PC-9 (cell line): Measurements from ENCODE around the gene PAIP2. TPM values are rescaled to one million over a fixed set of nuclear protein-coding genes. Genes with fewer than 3 reads are reported as not detected.
"Not testable (repeated sequence)": the region's sequence is repeated elsewhere in the genome, so short reads cannot be mapped to it uniquely, and the experiment has no call there.

Source experiments
- BruUV-seq: library from RNA; stranded (reverse); fragments of 400-500 nt; replicated peaks from 2 replicates; lab custom pipeline; 2021; lab: Mats Ljungman, UMichigan
- CTCF ChIA-PET: fragments of 300-600 bp; sonication (Branson Sonifier 250); formaldehyde crosslinking; loops from one replicate; lab custom pipeline; 2022; ENCODE audit warnings: antibody characterized with exemption; lab: Charles Lee
- POLR2A ChIA-PET: fragments of 300-600 bp; sonication (Branson Sonifier 250); formaldehyde crosslinking; loops from one replicate; lab custom pipeline; 2022; ENCODE audit warnings: antibody characterized with exemption; ENCODE audit not compliant: unreplicated experiment; lab: Charles Lee
- DNase-seq, 2 experiments: peaks; one replicate each; pipeline versions ENCODE4 v3.0.0 to v3.0.0-alpha.2; 2015 to 2022; ENCODE audit warnings: mixed read lengths in 1 of 2
- H2AFZ ChIP-seq: fragments of 200-600 bp; sonication (generic); 2 replicates; pipeline ENCODE4 v1.8.1; 2017; ENCODE audit warnings: antibody characterized with exemption
- H3F3A ChIP-seq: fragments of 200-600 bp; sonication (generic); 2 replicates; pipeline ENCODE4 v1.8.1; 2017; ENCODE audit warnings: antibody characterized with exemption, mild to moderate bottlenecking, low read depth; ENCODE audit not compliant: insufficient read depth
- H3K27ac ChIP-seq: fragments of 200-600 bp; sonication (generic); 2 replicates; pipeline ENCODE4 v1.6.1; 2016; ENCODE audit warnings: mixed run types
- H3K27me3 ChIP-seq: fragments of 200-600 bp; sonication (generic); 2 replicates; pipeline ENCODE4 v1.6.1; 2016; ENCODE audit warnings: low read depth, mixed run types; ENCODE audit not compliant: insufficient read depth
- H3K36me3 ChIP-seq: fragments of 200-600 bp; sonication (generic); 2 replicates; pipeline ENCODE4 v1.6.1; 2016; ENCODE audit warnings: low read depth, mixed run types
- H3K4me1 ChIP-seq: fragments of 200-600 bp; sonication (generic); replicated peaks from 2 replicates; pipeline ENCODE4 v1.6.1; 2016; ENCODE audit warnings: mixed run types; ENCODE audit not compliant: insufficient read depth
- H3K4me2 ChIP-seq: fragments of 200-600 bp; sonication (generic); 2 replicates; pipeline ENCODE4 v1.6.1; 2017; ENCODE audit warnings: mixed run types
- H3K4me3 ChIP-seq: fragments of 200-600 bp; sonication (generic); 2 replicates; pipeline ENCODE4 v1.6.1; 2016; ENCODE audit warnings: mixed run types
- H3K79me2 ChIP-seq: fragments of 200-600 bp; sonication (generic); 2 replicates; pipeline ENCODE4 v1.6.1; 2017; ENCODE audit warnings: low read depth, mixed run types
- H3K9me2 ChIP-seq: fragments of 200-600 bp; sonication (generic); 2 replicates; pipeline ENCODE4 v1.8.1; 2017; ENCODE audit warnings: mild to moderate bottlenecking; ENCODE audit not compliant: insufficient read depth
- H3K9me3 ChIP-seq: fragments of 200-600 bp; sonication (generic); 2 replicates; pipeline ENCODE4 v1.8.1; 2016; ENCODE audit warnings: low read depth; ENCODE audit not compliant: insufficient read depth
- H4K20me1 ChIP-seq: fragments of 200-600 bp; sonication (generic); 2 replicates; pipeline ENCODE4 v1.8.1; 2017; ENCODE audit not compliant: insufficient read depth
- EZH2 ChIP-seq: fragments of 200-600 bp; sonication (generic); IDR thresholded peaks from 2 replicates; pipeline ENCODE4 v1.8.0; 2017; ENCODE audit warnings: antibody characterized with exemption, low read depth
- intact Hi-C: fragments of 100-400 bp; cut with micrococcal nuclease; formaldehyde crosslinking; loops from one replicate; pipeline ENCODE4 v1.10.0; 2022; ENCODE audit not compliant: unreplicated experiment
- total RNA-seq: library from RNA; stranded (reverse); gene quantifications from 2 replicates; pipeline ENCODE4 v1.2.3, GENCODE V29; 2021
- TF ChIP-seq, protein P1 (sequence below): fragments of 200-600 bp; sonication (generic); conservative IDR thresholded peaks from 2 replicates; pipeline ENCODE4 v1.6.1; 2017; ENCODE audit warnings: mixed run types, antibody characterized with exemption, mild to moderate bottlenecking, moderate library complexity

The PAIP2 gene
- total RNA-seq, 1 experiment from 2014 or later: 90.5 TPM

- POLR2A ChIA-PET: interaction anchor here (0.7 kb wide), 1 partner anchor 11 kb away, joined by 6 read pairs; no protein-coding TSS in a partner anchor
- peak overlapping the region; percentile 77 for H3K4me3 ChIP-seq
These were observed 1.8 kb downstream of the PAIP2 start for GRCh38 chr5:139343476-139343875.

DNA sequence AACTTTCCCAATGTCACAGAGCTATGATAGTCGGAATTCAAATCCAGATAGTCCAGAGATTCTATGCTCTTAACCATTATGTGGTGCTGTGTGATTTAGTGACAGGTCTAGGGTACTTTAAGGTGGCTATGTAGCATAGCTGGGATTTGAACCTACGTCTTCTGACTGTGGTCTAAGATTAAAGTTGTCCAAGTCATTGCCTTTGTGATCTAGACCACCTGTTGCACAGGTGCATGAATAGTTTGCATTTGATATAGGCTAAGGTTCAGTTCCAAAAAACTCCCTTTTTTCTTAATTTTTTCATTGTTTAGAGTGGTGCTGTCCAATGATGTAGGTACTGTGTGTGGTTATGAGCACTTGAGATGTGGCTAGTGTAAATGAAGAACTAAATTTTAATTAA is 2.5 kb downstream of the PAIP2 start:
- H2AFZ ChIP-seq: no peak overlapping the region
- BruUV-seq: no TSS peak
- H3K9me2 ChIP-seq: no peaks in the 10 kb centered on the region
- ChIA-PET CTCF (no interaction called here), POLR2A (interaction anchor here (0.7 kb wide), 1 partner anchor 12 kb away, joined by 6 read pairs; no protein-coding TSS in a partner anchor)
- H3K4me3 ChIP-seq: no peak overlapping the region
- no peak overlapping the region for H3K27ac ChIP-seq
- no peaks in the 10 kb centered on the region for H3K27me3 ChIP-seq
- H3K9me3 ChIP-seq: no peaks in the 10 kb centered on the region
- peaks cover 71% of the 10 kb centered on the region for H4K20me1 ChIP-seq
- H3K4me1 ChIP-seq: peaks cover 23% of the 10 kb centered on the region
- H3K36me3 ChIP-seq: peaks cover 27% of the 10 kb centered on the region
- peaks cover 73% of the 10 kb centered on the region for H3K79me2 ChIP-seq
- no peak for DNase-seq
- H3F3A ChIP-seq: peaks cover 12% of the 10 kb centered on the region
- TF ChIP-seq EZH2: no peak
- TF ChIP-seq, protein P1, sequence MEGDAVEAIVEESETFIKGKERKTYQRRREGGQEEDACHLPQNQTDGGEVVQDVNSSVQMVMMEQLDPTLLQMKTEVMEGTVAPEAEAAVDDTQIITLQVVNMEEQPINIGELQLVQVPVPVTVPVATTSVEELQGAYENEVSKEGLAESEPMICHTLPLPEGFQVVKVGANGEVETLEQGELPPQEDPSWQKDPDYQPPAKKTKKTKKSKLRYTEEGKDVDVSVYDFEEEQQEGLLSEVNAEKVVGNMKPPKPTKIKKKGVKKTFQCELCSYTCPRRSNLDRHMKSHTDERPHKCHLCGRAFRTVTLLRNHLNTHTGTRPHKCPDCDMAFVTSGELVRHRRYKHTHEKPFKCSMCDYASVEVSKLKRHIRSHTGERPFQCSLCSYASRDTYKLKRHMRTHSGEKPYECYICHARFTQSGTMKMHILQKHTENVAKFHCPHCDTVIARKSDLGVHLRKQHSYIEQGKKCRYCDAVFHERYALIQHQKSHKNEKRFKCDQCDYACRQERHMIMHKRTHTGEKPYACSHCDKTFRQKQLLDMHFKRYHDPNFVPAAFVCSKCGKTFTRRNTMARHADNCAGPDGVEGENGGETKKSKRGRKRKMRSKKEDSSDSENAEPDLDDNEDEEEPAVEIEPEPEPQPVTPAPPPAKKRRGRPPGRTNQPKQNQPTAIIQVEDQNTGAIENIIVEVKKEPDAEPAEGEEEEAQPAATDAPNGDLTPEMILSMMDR: no peak
- H3K4me2 ChIP-seq: peak overlapping the region; percentile 98
- intact Hi-C loops: loop anchor here (5.0 kb wide), 2 partner anchors 48 to 52 kb away; partner anchors contain the start of gene MATR3

More at GRCh38 chr5:139343476-139343875, 1.8 kb downstream of the PAIP2 start:
- Histone ChIP-seq H3K4me2 (peak overlapping the region; percentile 98), H2AFZ (no peak overlapping the region), H3K9me2 (no peaks in the 10 kb centered on the region), H3K79me2 (peaks cover 66% of the 10 kb centered on the region), H3K36me3 (peaks cover 27% of the 10 kb centered on the region), H3K27ac (no peak overlapping the region), H3F3A (peaks cover 10% of the 10 kb centered on the region), H3K27me3 (no peaks in the 10 kb centered on the region), H3K4me1 (peaks cover 23% of the 10 kb centered on the region), H3K9me3 (no peaks in the 10 kb centered on the region), H4K20me1 (peaks cover 64% of the 10 kb centered on the region)
- intact Hi-C loops: loop anchor here (5.0 kb wide), 2 partner anchors 49 to 51 kb away; partner anchors contain the start of gene MATR3
- no TSS peak for BruUV-seq
- DNase-seq: no peak
- no peak for TF ChIP-seq EZH2
- TF ChIP-seq, protein P1: no peak
- CTCF ChIA-PET: no interaction called here

DNA sequence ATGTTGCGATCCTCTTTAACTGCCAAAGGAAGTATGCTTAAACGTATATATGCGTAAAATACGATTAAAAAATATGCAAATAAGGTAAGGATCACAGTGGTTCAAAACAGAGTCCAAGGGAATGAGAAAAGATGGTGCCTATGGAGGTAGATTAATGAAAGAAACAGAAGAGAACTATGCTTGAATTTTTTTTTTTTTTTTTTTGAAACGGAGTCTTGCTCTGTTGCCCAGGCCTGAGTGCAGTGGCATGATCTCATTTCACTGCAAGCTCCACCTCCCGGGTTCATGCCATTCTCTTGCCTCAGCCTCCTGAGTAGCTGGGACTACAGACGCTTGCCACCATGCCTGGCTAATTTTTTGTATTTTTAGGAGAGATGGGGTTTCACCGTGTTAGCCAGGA is 3.8 kb downstream of the PAIP2 start:
- H2AFZ ChIP-seq, H3K9me3 ChIP-seq, H3K27me3 ChIP-seq, CTCF ChIA-PET, H3K4me2 ChIP-seq, intact Hi-C loops, H3K9me2 ChIP-seq, BruUV-seq, H3K27ac ChIP-seq, DNase-seq, H3K4me3 ChIP-seq, POLR2A ChIA-PET: not testable (repeated sequence)
- Histone ChIP-seq H3K79me2 (peaks cover 86% of the 10 kb centered on the region), H3K4me1 (peaks cover 23% of the 10 kb centered on the region), H3K36me3 (peaks cover 27% of the 10 kb centered on the region), H3F3A (peaks cover 17% of the 10 kb centered on the region), H4K20me1 (peaks cover 83% of the 10 kb centered on the region)

DNA sequence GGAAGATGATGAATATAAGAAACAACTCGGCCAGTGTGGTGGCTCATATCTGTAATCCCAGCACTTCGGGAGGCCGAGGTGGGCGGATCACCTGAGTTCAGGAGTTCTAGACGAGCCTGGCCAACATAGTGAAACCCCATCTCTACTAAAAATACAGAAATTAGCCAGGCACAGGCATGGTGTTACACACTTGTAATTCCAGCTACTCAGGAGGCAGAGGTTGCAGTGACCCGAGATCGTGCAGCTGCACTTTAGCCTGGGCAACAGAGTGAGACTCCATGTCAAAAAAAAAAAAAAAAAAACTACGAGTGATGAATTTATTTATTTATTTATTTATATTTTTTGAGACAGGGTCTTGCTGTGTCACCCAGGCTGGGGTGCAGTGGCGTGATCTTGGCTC is 6.2 kb downstream of the PAIP2 start:
- H3K27ac ChIP-seq: not testable (repeated sequence)

More for the DNA sequence above, 6.2 kb downstream of the PAIP2 start:
- DNase-seq, CTCF ChIA-PET, BruUV-seq, H3K9me2 ChIP-seq, H3K4me2 ChIP-seq, intact Hi-C loops, H3K4me3 ChIP-seq, H3K9me3 ChIP-seq, H3K27me3 ChIP-seq, H2AFZ ChIP-seq: not testable (repeated sequence)
- POLR2A ChIA-PET: interaction anchor here (0.6 kb wide), 2 partner anchors 62 to 595 kb away, joined by 4 read pairs; no protein-coding TSS in a partner anchor
- peaks cover 18% of the 10 kb centered on the region for H3K4me1 ChIP-seq
- H3K79me2 ChIP-seq: peaks cover 99% of the 10 kb centered on the region
- H3K36me3 ChIP-seq: peaks cover 32% of the 10 kb centered on the region
- H3F3A ChIP-seq: peaks cover 11% of the 10 kb centered on the region
- H4K20me1 ChIP-seq: peaks cover 97% of the 10 kb centered on the region
